PC-3 (cell line): Measurements from ENCODE around the gene KCTD5.

Experiments
- CTCF ChIP-seq: fragments of 300-600 bp; sonication (generic); conservative IDR thresholded peaks from 2 replicates; pipeline ENCODE4 v1.5.1; 2017; ENCODE audit warnings: antibody characterized with exemption, low read depth, mild to moderate bottlenecking, low read length
- EZH2 ChIP-seq: fragments of 300-600 bp; sonication (generic); IDR thresholded peaks from one replicate; pipeline ENCODE4 v1.6.1; 2017; ENCODE audit warnings: antibody characterized with exemption, mild to moderate bottlenecking, low read length; ENCODE audit not compliant: unreplicated experiment

- TF ChIP-seq CTCF = no peak
- TF ChIP-seq EZH2 = no peak
These were observed 54.3 kb downstream of the KCTD5 start for GRCh38 chr16:2736476-2737237.
